Activated CD4-positive, alpha-beta T cell treated with anti-CD3 and anti-CD28 coated beads, Interleukin-2, Interleukin-4, amounts not matched to agents 100 ng/mL and 50 ng/mL, durations not matched to agents 16 hours and 8 hours (primary cell): Measurements from ENCODE around the gene PROP1.
"Not testable (repeated sequence)": the region's sequence is repeated elsewhere in the genome, so short reads cannot be mapped to it uniquely, and the experiment has no call there.

ENCODE experiments used
- DNase-seq: peaks from one replicate; pipeline ENCODE4 v3.0.0-alpha.2; 2020; ENCODE audit warnings: low spot score

The PROP1 gene

DNA sequence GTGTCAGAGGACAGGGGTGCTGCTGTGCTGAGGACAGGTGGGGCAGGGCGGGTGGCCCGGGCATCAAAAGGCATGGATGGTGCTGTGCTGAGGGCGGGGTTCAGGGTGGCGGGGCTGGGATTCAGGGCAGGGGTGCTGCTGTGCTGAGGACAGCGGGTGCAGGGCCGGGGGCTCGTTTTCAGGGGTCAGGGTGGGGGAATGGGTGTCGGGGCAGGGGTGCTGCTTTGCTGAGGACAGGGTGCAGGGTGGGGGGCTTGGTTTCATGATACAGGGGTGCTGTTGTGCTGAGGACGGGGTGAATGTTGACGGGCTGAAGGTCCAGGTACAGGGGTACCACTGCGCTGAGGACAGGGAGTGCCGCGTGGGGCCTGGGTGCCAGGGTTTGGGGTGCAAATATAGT lies 50.9 kb downstream of the PROP1 start:
- DNase-seq = not testable (repeated sequence)

DNA sequence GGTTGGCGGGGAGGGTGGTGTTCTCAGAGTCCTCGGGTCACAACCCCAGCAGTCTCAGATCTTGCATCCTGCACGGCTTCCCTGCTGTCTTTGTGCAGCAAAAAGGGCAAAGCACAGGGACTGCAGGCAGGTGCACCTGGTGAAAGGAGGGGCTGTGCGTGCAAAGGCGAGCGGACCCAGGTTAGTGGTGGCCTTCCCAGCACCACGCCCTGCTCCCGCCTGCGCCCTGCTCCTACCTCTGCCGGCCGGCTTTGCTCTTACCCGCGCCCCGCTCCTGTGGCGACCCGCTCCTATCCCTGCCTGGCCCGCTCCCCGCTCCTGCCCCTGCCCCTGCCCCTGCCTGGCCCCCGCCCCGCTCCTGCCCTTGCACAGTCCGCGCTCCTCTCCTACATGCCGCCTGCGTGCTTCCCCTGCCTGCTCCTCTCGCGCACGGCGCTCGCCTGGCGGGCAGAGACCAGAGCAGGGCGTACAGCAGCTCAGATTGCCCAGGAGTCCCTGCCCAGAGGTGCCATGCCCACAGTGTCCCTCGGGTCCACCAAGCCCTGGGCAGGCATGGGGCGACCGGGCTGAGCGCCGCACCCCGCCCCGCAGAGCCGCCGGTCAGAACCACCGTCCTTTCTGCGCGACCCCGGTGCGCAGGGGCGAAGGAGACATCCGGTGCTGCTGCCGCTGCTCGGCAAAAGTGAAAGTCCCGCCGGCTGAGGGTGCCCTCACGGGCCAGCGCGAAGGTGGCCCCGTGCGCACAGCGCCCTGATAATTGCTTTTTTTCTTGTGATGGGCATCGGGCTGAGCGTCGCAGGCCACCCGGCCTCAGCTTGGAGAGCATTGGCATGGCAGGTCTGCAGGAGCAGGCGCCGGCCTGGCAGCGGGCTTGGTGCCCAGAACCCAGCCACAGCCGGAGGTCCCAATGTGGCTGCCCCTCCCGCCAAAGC lies 52.0 kb downstream of the PROP1 start:
- DNase-seq = peak; percentile 31

DNA sequence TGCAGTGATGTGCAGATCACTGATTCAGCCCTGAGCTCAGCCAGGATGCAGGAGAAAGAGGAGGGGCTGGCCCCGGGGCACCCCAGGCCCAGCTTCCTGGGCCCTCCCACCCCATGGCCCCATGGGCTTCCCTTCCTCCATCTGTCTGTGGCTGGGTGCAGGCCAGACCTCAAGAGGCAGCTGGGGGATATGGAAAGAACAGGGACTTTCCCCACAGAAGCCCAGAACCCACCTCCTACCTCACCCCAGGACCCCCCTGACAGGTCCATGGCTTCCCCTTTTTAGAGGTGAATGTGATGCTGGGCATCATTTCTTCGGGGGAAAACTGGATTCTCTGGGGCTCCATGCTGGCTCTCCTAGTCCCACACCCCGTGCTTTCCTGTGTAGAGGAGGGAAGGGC lies 53.1 kb downstream of the PROP1 start:
- not testable (repeated sequence) for DNase-seq
